Skeletal muscle satellite cell (primary cell): Measurements from ENCODE around the gene PEAR1. TPM values are rescaled to one million over a fixed set of nuclear protein-coding genes. Genes with fewer than 3 reads are reported as not detected.

Experiments used
- H3K27me3 ChIP-seq: 2 replicates; pipeline ENCODE4 v1.7.0; 2013; ENCODE audit warnings: low read length; ENCODE audit not compliant: control insufficient read depth, insufficient read depth
- H3K36me3 ChIP-seq: 2 replicates; pipeline ENCODE4 v1.7.0; 2013; ENCODE audit warnings: mild to moderate bottlenecking, control low read depth, low read length; ENCODE audit not compliant: insufficient read depth
- H3K4me1 ChIP-seq: 2 replicates; pipeline ENCODE4 v1.7.0; 2013; ENCODE audit warnings: low read length; ENCODE audit not compliant: control insufficient read depth, insufficient read depth
- H3K4me2 ChIP-seq: 2 replicates; pipeline ENCODE4 v1.7.0; 2013; ENCODE audit warnings: mild to moderate bottlenecking, low read length
- H3K4me3 ChIP-seq: 2 replicates; pipeline ENCODE4 v1.7.0; 2013; ENCODE audit warnings: low read length
- H3K9ac ChIP-seq: 2 replicates; pipeline ENCODE4 v1.7.0; 2013; ENCODE audit warnings: mild to moderate bottlenecking, low read depth, low read length, moderate library complexity
- H3K9me3 ChIP-seq: replicated peaks from 2 replicates; pipeline ENCODE4 v1.7.0; 2013; ENCODE audit warnings: mild to moderate bottlenecking, control low read depth, low read length
- small RNA-seq: library from RNA; depleted of rRNA; stranded (forward); fragments of <200 nt; gene quantifications from one replicate; pipeline ENCODE3, GENCODE V24; 2012

The PEAR1 gene

DNA sequence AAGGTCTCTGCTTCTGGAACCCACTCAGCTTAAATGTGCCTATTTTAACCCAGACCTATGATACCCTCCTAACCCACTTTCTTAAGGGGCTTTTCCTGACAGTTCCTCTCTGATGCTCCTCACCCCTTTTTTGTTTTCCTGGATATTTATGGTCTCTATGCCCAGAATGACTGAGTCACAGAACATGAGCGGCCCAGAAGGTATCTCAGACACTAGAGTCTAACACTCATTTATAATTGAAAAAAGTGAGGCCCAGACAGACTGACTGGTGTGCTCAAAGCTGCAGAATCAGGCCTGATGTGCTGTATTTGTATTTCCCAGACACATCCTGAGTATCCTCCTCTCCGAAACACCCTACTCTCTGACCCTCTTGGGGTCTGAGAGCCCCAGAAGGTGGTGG lies 70.9 kb downstream of the PEAR1 start:
- Histone ChIP-seq H3K4me1 (peaks cover 7% of the 10 kb centered on the region), H3K27me3 (no peaks in the 10 kb centered on the region), H3K4me2 (no peak overlapping the region), H3K9me3 (no peaks in the 10 kb centered on the region), H3K4me3 (no peak overlapping the region), H3K9ac (no peak overlapping the region), H3K36me3 (peaks cover 50% of the 10 kb centered on the region)

Small RNA genes within 50 kb of the gene (small RNA-seq; reads per million reads assigned to genes)
- gene MIR765: not detected
